ENCODE results near the gene DUSP2. TPM values are rescaled to one million over a fixed set of nuclear protein-coding genes. Genes with fewer than 3 reads are reported as not detected.

DUSP2 gene
- total RNA-seq, 5 donors from 2014 or later (not counting 1 experiment from before 2014, with no cell fraction given) = 37.2 to 437 (median 54.0) TPM

GRCh38 chr2:96104487-96104861 lies 40.8 kb downstream of the DUSP2 start:
- Mint-ChIP-seq H3K27ac (no peak overlapping the region), H3K27me3 (no peaks in the 10 kb centered on the region), H3K4me1 (no peaks in the 10 kb centered on the region), H3K9me3 (peaks cover 0 to 13% (median 5%) of the 10 kb centered on the region in 3 donors), H3K36me3 (no peaks in the 10 kb centered on the region), H3K4me3 (no peak overlapping the region)
- Histone ChIP-seq H3K27ac (ENCODE audit: low read length) (no peak overlapping the region), H3K4me3 (ENCODE audit: control insufficient read depth in 1 of 2, extremely low read depth in 1 of 2, low read length in 1 of 2) (no peak overlapping the region), H3K36me3 (ENCODE audit: control insufficient read depth in 2 of 2, extremely low read depth in 1 of 2, insufficient read depth in 1 of 2, low read length in 1 of 2) (no peaks in the 10 kb centered on the region), H3K27me3 (replicated peaks in 1 of 2; ENCODE audit: control insufficient read depth in 2 of 2, extremely low read depth in 1 of 2, insufficient read depth in 2 of 2, low read length in 1 of 2) (peaks cover 0 to 31% of the 10 kb centered on the region in 2 experiments), H3K9me3 (no peaks in the 10 kb centered on the region), H3K4me1 (ENCODE audit: control insufficient read depth in 1 of 2, extremely low read depth in 1 of 2, insufficient read depth in 2 of 2, low read length in 2 of 2) (no peaks in the 10 kb centered on the region)
- WGBS (ENCODE audit: insufficient coverage) = 94% methylated on average over 6 of the region's 6 CpGs
- CTCF ChIA-PET = no interaction called here
- DNase-seq = peak in 1 of 35 experiments; percentile 20
- POLR2A ChIA-PET = no interaction called here
- ATAC-seq (replicated peaks in 1 of 4) = no peak

DNA sequence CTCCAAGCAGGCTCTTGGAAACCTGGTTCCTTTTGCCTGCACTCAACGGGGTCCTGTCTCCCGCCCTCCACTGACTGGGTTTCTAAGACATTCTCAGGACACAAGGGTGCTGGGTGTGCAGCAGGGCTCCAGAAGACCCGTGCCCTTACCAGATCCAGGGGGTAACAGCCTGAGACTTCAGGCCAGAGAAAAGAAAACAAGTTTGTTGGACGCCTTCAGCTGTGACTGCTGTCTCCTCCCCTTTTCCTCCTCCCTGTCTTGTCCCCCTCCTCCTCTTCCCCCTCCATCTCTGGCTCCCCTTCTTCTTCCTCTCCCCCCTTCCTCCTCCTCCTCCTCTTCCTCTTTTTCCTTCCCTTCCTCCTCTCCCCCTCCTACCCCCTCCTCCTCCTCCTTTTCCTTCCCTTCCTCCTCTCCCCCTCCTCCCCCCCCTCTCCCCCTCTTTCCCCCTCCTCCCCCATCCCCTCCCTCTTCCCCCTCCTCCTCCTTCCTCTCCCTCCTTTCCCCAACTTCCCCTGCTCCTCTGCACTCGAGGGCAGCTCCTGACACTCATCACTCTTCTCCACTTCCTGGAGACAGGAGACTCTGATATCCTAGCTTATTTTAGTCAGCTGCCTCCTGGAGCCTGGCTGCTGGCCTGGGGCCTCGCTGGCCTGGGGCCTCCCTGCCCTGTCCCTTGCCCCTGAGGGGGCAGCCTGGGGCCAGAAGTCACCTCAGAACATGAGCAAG lies 41.3 kb downstream of the DUSP2 start:
- Mint-ChIP-seq H3K36me3 (no peaks in the 10 kb centered on the region), H3K9me3 (peaks cover 0 to 13% (median 5%) of the 10 kb centered on the region in 3 donors), H3K4me1 (no peaks in the 10 kb centered on the region), H3K27me3 (no peaks in the 10 kb centered on the region), H3K4me3 (no peak overlapping the region), H3K27ac (no peak overlapping the region)
- no peak for ATAC-seq (replicated peaks in 1 of 4)
- no peak overlapping the region for H3K27ac ChIP-seq (ENCODE audit: low read length)
- no peaks in the 10 kb centered on the region for H3K9me3 ChIP-seq
- 29% methylated on average over 5 of the region's 6 CpGs for WGBS (ENCODE audit: insufficient coverage)
- CTCF ChIA-PET = no interaction called here
- DNase-seq = no peak
- H3K27me3 ChIP-seq (replicated peaks in 1 of 2; ENCODE audit: control insufficient read depth in 2 of 2, extremely low read depth in 1 of 2, insufficient read depth in 2 of 2, low read length in 1 of 2) = peaks cover 0 to 26% of the 10 kb centered on the region in 2 experiments
- H3K4me1 ChIP-seq (ENCODE audit: control insufficient read depth in 1 of 2, extremely low read depth in 1 of 2, insufficient read depth in 2 of 2, low read length in 2 of 2) = no peaks in the 10 kb centered on the region
- no peak overlapping the region for H3K4me3 ChIP-seq (ENCODE audit: control insufficient read depth in 1 of 2, extremely low read depth in 1 of 2, low read length in 1 of 2)
- POLR2A ChIA-PET = no interaction called here
- no peaks in the 10 kb centered on the region for H3K36me3 ChIP-seq (ENCODE audit: control insufficient read depth in 2 of 2, extremely low read depth in 1 of 2, insufficient read depth in 1 of 2, low read length in 1 of 2)

GRCh38 chr2:96103187-96103601 lies 42.0 kb downstream of the DUSP2 start:
- Histone ChIP-seq H3K36me3 (ENCODE audit: control insufficient read depth in 2 of 2, extremely low read depth in 1 of 2, insufficient read depth in 1 of 2, low read length in 1 of 2) (no peaks in the 10 kb centered on the region), H3K4me3 (ENCODE audit: control insufficient read depth in 1 of 2, extremely low read depth in 1 of 2, low read length in 1 of 2) (no peak overlapping the region), H3K27me3 (replicated peaks in 1 of 2; ENCODE audit: control insufficient read depth in 2 of 2, extremely low read depth in 1 of 2, insufficient read depth in 2 of 2, low read length in 1 of 2) (peaks cover 0 to 19% of the 10 kb centered on the region in 2 experiments), H3K27ac (ENCODE audit: low read length) (no peak overlapping the region), H3K4me1 (ENCODE audit: control insufficient read depth in 1 of 2, extremely low read depth in 1 of 2, insufficient read depth in 2 of 2, low read length in 2 of 2) (no peaks in the 10 kb centered on the region), H3K9me3 (no peaks in the 10 kb centered on the region)
- Mint-ChIP-seq H3K4me3 (no peak overlapping the region), H3K36me3 (no peaks in the 10 kb centered on the region), H3K27me3 (no peaks in the 10 kb centered on the region), H3K27ac (no peak overlapping the region), H3K9me3 (peaks cover 0 to 13% (median 5%) of the 10 kb centered on the region in 3 donors), H3K4me1 (no peaks in the 10 kb centered on the region)
- ATAC-seq (replicated peaks in 1 of 4) (no peak), DNase-seq (peak in 1 of 35 experiments; percentile 18)
- 90% methylated on average over 5 of the region's 8 CpGs for WGBS (ENCODE audit: insufficient coverage)
- POLR2A ChIA-PET = no interaction called here
- CTCF ChIA-PET = no interaction called here

DNA sequence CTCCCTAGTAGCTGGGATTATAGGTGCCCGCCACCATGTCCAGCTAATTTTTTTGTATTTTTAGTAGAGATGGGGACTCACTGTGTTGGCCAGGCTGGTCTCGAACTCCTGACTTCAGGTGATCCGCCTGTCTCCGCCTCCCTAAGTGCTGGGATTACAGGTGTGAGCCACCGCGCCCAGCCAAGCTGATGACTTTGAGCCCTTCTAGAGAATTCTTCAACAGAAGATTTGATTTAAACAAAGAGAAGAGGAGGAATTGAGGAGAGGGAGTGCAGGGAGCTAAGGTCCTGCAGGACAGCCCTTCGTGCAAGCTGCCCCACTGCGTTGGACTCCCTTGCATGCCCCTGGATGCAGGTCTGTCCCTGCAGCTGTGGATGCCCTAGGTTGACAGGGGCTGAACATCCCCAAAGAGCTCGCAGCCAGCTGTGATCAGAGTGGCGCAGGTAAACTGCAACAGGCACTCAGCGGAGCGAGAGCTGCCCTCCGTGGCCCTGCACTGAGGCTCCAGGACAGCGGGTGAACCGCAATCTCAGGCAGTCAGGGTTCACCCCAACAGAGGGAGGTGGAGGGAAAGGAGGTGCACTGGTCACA lies 42.5 kb downstream of the DUSP2 start:
- Histone ChIP-seq H3K27ac (ENCODE audit: low read length) (no peak overlapping the region), H3K4me3 (ENCODE audit: control insufficient read depth in 1 of 2, extremely low read depth in 1 of 2, low read length in 1 of 2) (no peak overlapping the region), H3K27me3 (replicated peaks in 1 of 2; ENCODE audit: control insufficient read depth in 2 of 2, extremely low read depth in 1 of 2, insufficient read depth in 2 of 2, low read length in 1 of 2) (peaks cover 0 to 16% of the 10 kb centered on the region in 2 experiments), H3K36me3 (ENCODE audit: control insufficient read depth in 2 of 2, extremely low read depth in 1 of 2, insufficient read depth in 1 of 2, low read length in 1 of 2) (no peaks in the 10 kb centered on the region), H3K9me3 (no peaks in the 10 kb centered on the region), H3K4me1 (ENCODE audit: control insufficient read depth in 1 of 2, extremely low read depth in 1 of 2, insufficient read depth in 2 of 2, low read length in 2 of 2) (no peaks in the 10 kb centered on the region)
- no peaks in the 10 kb centered on the region for H3K36me3 Mint-ChIP-seq
- ChIA-PET CTCF (no interaction called here), POLR2A (no interaction called here)
- H3K27me3 Mint-ChIP-seq = no peaks in the 10 kb centered on the region
- no peaks in the 10 kb centered on the region for H3K4me1 Mint-ChIP-seq
- no peak overlapping the region for H3K27ac Mint-ChIP-seq
- H3K4me3 Mint-ChIP-seq = no peak overlapping the region
- ATAC-seq (replicated peaks in 1 of 4) = no peak
- peaks cover 0 to 13% (median 5%) of the 10 kb centered on the region in 3 donors for H3K9me3 Mint-ChIP-seq
- peak in 1 of 35 experiments; percentile 6 for DNase-seq
- 96% methylated on average over 12 of the region's 15 CpGs for WGBS (ENCODE audit: insufficient coverage)

- Mint-ChIP-seq H3K9me3 (peaks cover 0 to 12% (median 5%) of the 10 kb centered on the region in 3 donors), H3K27ac (no peak overlapping the region), H3K36me3 (no peaks in the 10 kb centered on the region), H3K27me3 (no peaks in the 10 kb centered on the region), H3K4me1 (no peaks in the 10 kb centered on the region), H3K4me3 (no peak overlapping the region)
- H3K36me3 ChIP-seq (ENCODE audit: control insufficient read depth in 2 of 2, extremely low read depth in 1 of 2, insufficient read depth in 1 of 2, low read length in 1 of 2) = no peaks in the 10 kb centered on the region
- WGBS (ENCODE audit: insufficient coverage) = 13% methylated on average over 1 of the region's 3 CpGs
- peak in 2 of 35 experiments; percentile 7 to 16 for DNase-seq
- ATAC-seq (replicated peaks in 1 of 4) = no peak
- ChIA-PET CTCF (no interaction called here), POLR2A (no interaction called here)
- H3K4me1 ChIP-seq (ENCODE audit: control insufficient read depth in 1 of 2, extremely low read depth in 1 of 2, insufficient read depth in 2 of 2, low read length in 2 of 2) = no peaks in the 10 kb centered on the region
- H3K27ac ChIP-seq (ENCODE audit: low read length) = no peak overlapping the region
- H3K4me3 ChIP-seq (ENCODE audit: control insufficient read depth in 1 of 2, extremely low read depth in 1 of 2, low read length in 1 of 2) = no peak overlapping the region
- no peaks in the 10 kb centered on the region for H3K9me3 ChIP-seq
- peaks cover 0 to 9% of the 10 kb centered on the region in 2 experiments for H3K27me3 ChIP-seq (replicated peaks in 1 of 2; ENCODE audit: control insufficient read depth in 2 of 2, extremely low read depth in 1 of 2, insufficient read depth in 2 of 2, low read length in 1 of 2)
These were observed 44.3 kb downstream of the DUSP2 start for GRCh38 chr2:96100893-96101304.

- H3K9me3 Mint-ChIP-seq = peaks cover 0 to 5% (median 0%) of the 10 kb centered on the region in 3 donors
- POLR2A ChIA-PET = no interaction called here
- Histone ChIP-seq H3K27ac (ENCODE audit: low read length) (no peak overlapping the region), H3K27me3 (replicated peaks in 1 of 2; ENCODE audit: control insufficient read depth in 2 of 2, extremely low read depth in 1 of 2, insufficient read depth in 2 of 2, low read length in 1 of 2) (peaks cover 0 to 8% of the 10 kb centered on the region in 2 experiments), H3K4me3 (ENCODE audit: control insufficient read depth in 1 of 2, extremely low read depth in 1 of 2, low read length in 1 of 2) (no peak overlapping the region), H3K4me1 (ENCODE audit: control insufficient read depth in 1 of 2, extremely low read depth in 1 of 2, insufficient read depth in 2 of 2, low read length in 2 of 2) (no peaks in the 10 kb centered on the region), H3K9me3 (no peaks in the 10 kb centered on the region), H3K36me3 (ENCODE audit: control insufficient read depth in 2 of 2, extremely low read depth in 1 of 2, insufficient read depth in 1 of 2, low read length in 1 of 2) (no peaks in the 10 kb centered on the region)
- no peak for ATAC-seq (replicated peaks in 1 of 4)
- CTCF ChIA-PET = no interaction called here
- H3K36me3 Mint-ChIP-seq = no peaks in the 10 kb centered on the region
- no peak overlapping the region for H3K27ac Mint-ChIP-seq
- DNase-seq = peak in 3 of 35 experiments; percentile 1 to 20 (median 7)
- H3K27me3 Mint-ChIP-seq = no peaks in the 10 kb centered on the region
- no peaks in the 10 kb centered on the region for H3K4me1 Mint-ChIP-seq
- no peak overlapping the region for H3K4me3 Mint-ChIP-seq
- WGBS (ENCODE audit: insufficient coverage) = 100% methylated on average over 1 of the region's 12 CpGs
These were observed 45.1 kb downstream of the DUSP2 start for GRCh38 chr2:96099861-96100798.
